ENCODE measurements around the gene SIX2.

- TF ChIP-seq CTCF (IDR thresholded peaks at IDR 0.05 in 4 of 5, conservative IDR thresholded peaks at IDR 0.05 in 1 of 5) (no peak), POLR2A (IDR thresholded peaks at IDR 0.05) (no peak)
Observed at GRCh38 chr2:45002686-45003085, 6.6 kb downstream of the SIX2 start.
